Activated CD4-positive, alpha-beta memory T cell treated with anti-CD3 and anti-CD28 coated beads for 36 hours (primary cell): ENCODE measurements around the gene CSGALNACT2. TPM values are rescaled to one million over a fixed set of nuclear protein-coding genes. Genes with fewer than 3 reads are reported as not detected.
A peak's percentile ranks its signal among the peaks of the same experiment; 100 is the strongest.

Source experiments
- CTCF ChIA-PET: fragments of 350-600 bp; sonication (Branson Sonifier 250); formaldehyde crosslinking; loops from one replicate; lab custom pipeline; 2021; ENCODE audit warnings: antibody characterized with exemption, inconsistent platforms; lab: Charles Lee
- POLR2A ChIA-PET: fragments of 350-600 bp; sonication (Branson Sonifier 250); formaldehyde crosslinking; loops from one replicate; lab custom pipeline; 2021; ENCODE audit warnings: antibody characterized with exemption; lab: Charles Lee
- DNase-seq: peaks from one replicate; pipeline ENCODE4 v3.0.0-alpha.2; 2020
- H3K27ac Mint-ChIP-seq: one replicate; pipeline ENCODE4 v1.8.0; 2021; ENCODE audit warnings: mixed read lengths
- H3K27me3 Mint-ChIP-seq: one replicate; pipeline ENCODE4 v1.8.0; 2021; ENCODE audit warnings: mixed read lengths
- H3K36me3 Mint-ChIP-seq: one replicate; pipeline ENCODE4 v1.8.0; 2021; ENCODE audit warnings: mixed read lengths
- H3K4me1 Mint-ChIP-seq: one replicate; pipeline ENCODE4 v1.8.0; 2021; ENCODE audit warnings: low read depth, mixed read lengths
- H3K4me3 Mint-ChIP-seq: one replicate; pipeline ENCODE4 v1.8.0; 2021; ENCODE audit warnings: mild to moderate bottlenecking, mixed read lengths
- H3K9me3 Mint-ChIP-seq: one replicate; pipeline ENCODE4 v1.8.0; 2021; ENCODE audit warnings: mixed read lengths
- intact Hi-C: fragments of 100-400 bp; cut with micrococcal nuclease; formaldehyde crosslinking; loops from one replicate; pipeline ENCODE4 v1.15.1; 2023
- total RNA-seq, 2 experiments: library from RNA; stranded (reverse); gene quantifications; one replicate each; pipeline ENCODE4 v1.2.3, GENCODE V29; 2021

CSGALNACT2 gene
- total RNA-seq, 2 experiments from 2014 or later: 30.2 to 32.3 TPM

- no peaks in the 10 kb centered on the region for H3K9me3 Mint-ChIP-seq
- peaks cover 21% of the 10 kb centered on the region for H3K4me1 Mint-ChIP-seq
- H3K27me3 Mint-ChIP-seq: no peaks in the 10 kb centered on the region
- no peaks in the 10 kb centered on the region for H3K36me3 Mint-ChIP-seq
- no peak overlapping the region for H3K4me3 Mint-ChIP-seq
- ChIA-PET CTCF (interaction anchor here (0.6 to 3.0 kb wide), 6 partner anchors 8 to 83 kb away, joined by 3 to 15 read pairs (median 4); partner anchors contain the start of gene CSGALNACT2), POLR2A (interaction anchor here (0.6 to 4.5 kb wide), 6 partner anchors 8 to 321 kb away, joined by 3 to 58 read pairs (median 4); partner anchors contain the start of gene CSGALNACT2)
- H3K27ac Mint-ChIP-seq: peak overlapping the region; percentile 75
- intact Hi-C loops: loop anchor here (1.0 to 10.0 kb wide), 5 partner anchors 8 to 486 kb away; partner anchors contain the start of genes ZNF239 and ZNF33B
- DNase-seq: peak; percentile 89
Observed at GRCh38 chr10:43120929-43121314, 17.3 kb upstream of the CSGALNACT2 start.

- no peaks in the 10 kb centered on the region for H3K36me3 Mint-ChIP-seq
- H3K9me3 Mint-ChIP-seq: no peaks in the 10 kb centered on the region
- no peaks in the 10 kb centered on the region for H3K27me3 Mint-ChIP-seq
- H3K4me1 Mint-ChIP-seq: peaks cover 21% of the 10 kb centered on the region
- no peak for DNase-seq
- peak overlapping the region; percentile 75 for H3K27ac Mint-ChIP-seq
- intact Hi-C loops: loop anchor here (1.0 to 10.0 kb wide), 5 partner anchors 8 to 487 kb away; partner anchors contain the start of genes ZNF239 and ZNF33B
- ChIA-PET CTCF (interaction anchor here (0.6 to 3.0 kb wide), 3 partner anchors 12 to 20 kb away, joined by 3 to 15 read pairs (median 4); partner anchors contain the start of gene CSGALNACT2), POLR2A (interaction anchor here (0.6 to 4.5 kb wide), 6 partner anchors 8 to 321 kb away, joined by 3 to 58 read pairs (median 4); partner anchors contain the start of gene CSGALNACT2)
- no peak overlapping the region for H3K4me3 Mint-ChIP-seq
Observed at GRCh38 chr10:43121444-43121843, 16.8 kb upstream of the CSGALNACT2 start.

GRCh38 chr10:43122096-43122495 lies 16.1 kb upstream of the CSGALNACT2 start:
- Mint-ChIP-seq H3K27ac (no peak overlapping the region), H3K4me3 (no peak overlapping the region), H3K9me3 (no peaks in the 10 kb centered on the region), H3K36me3 (no peaks in the 10 kb centered on the region), H3K27me3 (no peaks in the 10 kb centered on the region), H3K4me1 (peaks cover 27% of the 10 kb centered on the region)
- CTCF ChIA-PET: interaction anchor here (1.5 to 3.0 kb wide), 2 partner anchors 17 to 83 kb away, joined by 5 to 15 read pairs; partner anchors contain the start of gene CSGALNACT2
- POLR2A ChIA-PET: interaction anchor here (1.1 to 4.5 kb wide), 2 partner anchors 17 to 240 kb away, joined by 3 to 58 read pairs; partner anchors contain the start of gene CSGALNACT2
- no peak for DNase-seq
- intact Hi-C loops: loop anchor here (10.0 kb wide), 2 partner anchors 453 to 487 kb away; partner anchors contain the start of genes ZNF239 and ZNF33B

GRCh38 chr10:43122826-43123225 lies 15.4 kb upstream of the CSGALNACT2 start:
- no peak overlapping the region for H3K4me3 Mint-ChIP-seq
- no peaks in the 10 kb centered on the region for H3K27me3 Mint-ChIP-seq
- no peaks in the 10 kb centered on the region for H3K36me3 Mint-ChIP-seq
- ChIA-PET POLR2A (interaction anchor here (4.5 kb wide), 1 partner anchor 16 kb away, joined by 58 read pairs; the partner anchor contains the start of gene CSGALNACT2), CTCF (interaction anchor here (1.5 kb wide), 1 partner anchor 82 kb away, joined by 5 read pairs; no protein-coding TSS in a partner anchor)
- peaks cover 32% of the 10 kb centered on the region for H3K4me1 Mint-ChIP-seq
- intact Hi-C loops: loop anchor here (10.0 kb wide), 2 partner anchors 452 to 488 kb away; partner anchors contain the start of genes ZNF239 and ZNF33B
- H3K9me3 Mint-ChIP-seq: no peaks in the 10 kb centered on the region
- no peak for DNase-seq
- no peak overlapping the region for H3K27ac Mint-ChIP-seq

- Mint-ChIP-seq H3K27me3 (no peaks in the 10 kb centered on the region), H3K4me3 (no peak overlapping the region), H3K36me3 (no peaks in the 10 kb centered on the region), H3K27ac (no peak overlapping the region), H3K4me1 (peaks cover 34% of the 10 kb centered on the region), H3K9me3 (no peaks in the 10 kb centered on the region)
- ChIA-PET POLR2A (interaction anchor here (0.7 kb wide), 1 partner anchor 15 kb away, joined by 3 read pairs; the partner anchor contains the start of gene CSGALNACT2), CTCF (interaction anchor here (1.0 to 1.5 kb wide), 2 partner anchors 81 kb away, joined by 3 to 5 read pairs; no protein-coding TSS in a partner anchor)
- intact Hi-C loops: loop anchor here (10.0 kb wide), 2 partner anchors 451 to 489 kb away; partner anchors contain the start of genes ZNF239 and ZNF33B
- peak; percentile 6 for DNase-seq
Observed at GRCh38 chr10:43123361-43124093, 14.7 kb upstream of the CSGALNACT2 start.

- Mint-ChIP-seq H3K9me3 (no peaks in the 10 kb centered on the region), H3K27me3 (no peaks in the 10 kb centered on the region), H3K36me3 (no peaks in the 10 kb centered on the region), H3K27ac (no peak overlapping the region), H3K4me1 (peaks cover 39% of the 10 kb centered on the region), H3K4me3 (no peak overlapping the region)
- POLR2A ChIA-PET: interaction anchor here (0.7 kb wide), 1 partner anchor 15 kb away, joined by 3 read pairs; the partner anchor contains the start of gene CSGALNACT2
- CTCF ChIA-PET: interaction anchor here (1.0 kb wide), 1 partner anchor 81 kb away, joined by 3 read pairs; no protein-coding TSS in a partner anchor
- intact Hi-C loops: loop anchor here (10.0 kb wide), 2 partner anchors 451 to 489 kb away; partner anchors contain the start of genes ZNF239 and ZNF33B
- DNase-seq: no peak
Observed at GRCh38 chr10:43124094-43124521, 14.1 kb upstream of the CSGALNACT2 start.

- Mint-ChIP-seq H3K4me1 (peaks cover 46% of the 10 kb centered on the region), H3K4me3 (no peak overlapping the region), H3K36me3 (no peaks in the 10 kb centered on the region), H3K27ac (no peak overlapping the region), H3K9me3 (no peaks in the 10 kb centered on the region), H3K27me3 (no peaks in the 10 kb centered on the region)
- no peak for DNase-seq
- POLR2A ChIA-PET: interaction anchor here (0.7 kb wide), 1 partner anchor 14 kb away, joined by 3 read pairs; the partner anchor contains the start of gene CSGALNACT2
- intact Hi-C loops: loop anchor here (10.0 kb wide), 2 partner anchors 450 to 490 kb away; partner anchors contain the start of genes ZNF239 and ZNF33B
- CTCF ChIA-PET: interaction anchor here (1.0 kb wide), 1 partner anchor 80 kb away, joined by 3 read pairs; no protein-coding TSS in a partner anchor
Observed at GRCh38 chr10:43124574-43125273, 13.5 kb upstream of the CSGALNACT2 start.

GRCh38 chr10:43125274-43125845 lies 12.9 kb upstream of the CSGALNACT2 start:
- H3K4me1 Mint-ChIP-seq: peaks cover 42% of the 10 kb centered on the region
- POLR2A ChIA-PET: no interaction called here

GRCh38 chr10:43125881-43126731 lies 12.1 kb upstream of the CSGALNACT2 start:
- Mint-ChIP-seq H3K4me3 (no peak overlapping the region), H3K9me3 (no peaks in the 10 kb centered on the region), H3K36me3 (no peaks in the 10 kb centered on the region), H3K27me3 (no peaks in the 10 kb centered on the region), H3K27ac (no peak overlapping the region), H3K4me1 (peaks cover 35% of the 10 kb centered on the region)
- CTCF ChIA-PET: no interaction called here
- POLR2A ChIA-PET: no interaction called here
- no peak for DNase-seq
- intact Hi-C loops: loop anchor here (10.0 kb wide), 2 partner anchors 449 to 491 kb away; partner anchors contain the start of genes ZNF239 and ZNF33B

More at GRCh38 chr10:43125274-43125845, 12.9 kb upstream of the CSGALNACT2 start:
- no peaks in the 10 kb centered on the region for H3K9me3 Mint-ChIP-seq
- H3K27me3 Mint-ChIP-seq: no peaks in the 10 kb centered on the region
- H3K36me3 Mint-ChIP-seq: no peaks in the 10 kb centered on the region
- CTCF ChIA-PET: no interaction called here
- no peak overlapping the region for H3K4me3 Mint-ChIP-seq
- DNase-seq: no peak
- intact Hi-C loops: loop anchor here (10.0 kb wide), 2 partner anchors 449 to 491 kb away; partner anchors contain the start of genes ZNF239 and ZNF33B
- H3K27ac Mint-ChIP-seq: no peak overlapping the region
